K562 (cell line): ENCODE results near the gene ASAH2B. TPM values are rescaled to one million over a fixed set of nuclear protein-coding genes. Genes with fewer than 3 reads are reported as not detected.
"Not testable (repeated sequence)": the region's sequence is repeated elsewhere in the genome, so short reads cannot be mapped to it uniquely, and the experiment has no call there.

ENCODE experiments used
- ATAC-seq: fragments of 200-7000 bp; cut with Tn5 transposase; 3 replicates; pipeline ENCODE4 v1.9.1; 2020; ENCODE audit warnings: moderate library complexity
- BruUV-seq: library from RNA; stranded (reverse); fragments of 400-500 nt; replicated peaks from 2 replicates; lab custom pipeline; 2021; lab: Mats Ljungman, UMichigan
- CTCF ChIA-PET: fragments of 300-600 bp; formaldehyde crosslinking; extraction: SDS; loops from one replicate; lab custom pipeline; 2021; ENCODE audit warnings: low intra/inter-chr PET ratio; lab: Yijun Ruan, JAX
- POLR2A ChIA-PET: fragments of 300-600, 350-650 bp; sonication (Branson Sonifier 250); formaldehyde crosslinking; extraction: SDS; loops from one replicate; lab custom pipeline; 2021; ENCODE audit warnings: antibody characterized with exemption, inconsistent platforms; lab: Yijun Ruan, JAX
- DNase-seq, 4 experiments: peaks; one replicate each; pipeline versions ENCODE4 v3.0.0 to v3.0.0-alpha.2; 2011 to 2018; ENCODE audit warnings: low spot score in 3 of 4, mixed read lengths in 3 of 4; ENCODE audit errors: extremely low read depth in 1 of 4
- FAIRE-seq: peaks from 2 replicates; lab custom pipeline; 2011; peaks lifted over from hg19 to GRCh38; lab: Jason Lieb, UNC
- H2AFZ ChIP-seq: 2 replicates; pipeline ENCODE4 v1.6.0; 2011; ENCODE audit warnings: low read depth, low read length, control low read depth, inconsistent platforms
- H3K27ac ChIP-seq: fragments of 200-600 bp; 3 replicates; pipeline ENCODE4 v1.8.0; 2011; ENCODE audit warnings: low read depth, mild to moderate bottlenecking, control low read depth, inconsistent platforms, low read length, moderate library complexity, mixed read lengths; ENCODE audit errors: extremely low read depth
- H3K27me3 ChIP-seq, 2 experiments: fragments of 300-600 bp in 1 of 2; 2 replicates in 1 of 2; 3 replicates in 1 of 2; pipeline versions ENCODE4 v1.6.0 to v1.8.0; 2011; ENCODE audit warnings: inconsistent platforms in 2 of 2, low read length in 2 of 2, mild to moderate bottlenecking in 1 of 2, mixed read lengths in 1 of 2, moderate library complexity in 1 of 2; ENCODE audit not compliant: control insufficient read depth in 2 of 2, insufficient read depth in 2 of 2
- H3K36me3 ChIP-seq: fragments of 300-600 bp; 3 replicates; pipeline ENCODE4 v1.8.0; 2011; ENCODE audit warnings: mild to moderate bottlenecking, low read length, inconsistent platforms; ENCODE audit not compliant: control insufficient read depth, insufficient read depth
- H3K4me1 ChIP-seq, 2 experiments: fragments of 200-600 bp in 1 of 2; replicated peaks in 1 of 2; 2 replicates in 1 of 2; 3 replicates in 1 of 2; pipeline versions ENCODE4 v1.5.1 to v1.8.0; 2011; ENCODE audit warnings: inconsistent platforms in 2 of 2, low read length in 2 of 2, mild to moderate bottlenecking in 1 of 2, mixed read lengths in 1 of 2, moderate library complexity in 1 of 2; ENCODE audit not compliant: control insufficient read depth in 2 of 2, insufficient read depth in 2 of 2
- H3K4me2 ChIP-seq: 2 replicates; pipeline ENCODE4 v1.6.1; 2011; ENCODE audit warnings: low read length, control low read depth, inconsistent platforms, mixed read lengths; ENCODE audit not compliant: insufficient read depth
- H3K4me3 ChIP-seq: fragments of 200-600 bp; sonication (generic), shearing (Covaris generic); 2 replicates; pipeline ENCODE4 v1.5.1; 2016; ENCODE audit warnings: control low read depth, inconsistent platforms
- H3K79me2 ChIP-seq: fragments of 200-600 bp; 3 replicates; pipeline ENCODE4 v1.8.0; 2011; ENCODE audit warnings: low read length, inconsistent platforms; ENCODE audit not compliant: control insufficient read depth, insufficient read depth
- H3K9ac ChIP-seq, 2 experiments: 2 replicates each; pipeline versions ENCODE4 v1.6.0 to v1.6.1; 2011; ENCODE audit warnings: low read depth in 2 of 2, low read length in 2 of 2, control low read depth in 1 of 2, inconsistent platforms in 1 of 2, mild to moderate bottlenecking in 1 of 2, mixed read lengths in 1 of 2; ENCODE audit not compliant: insufficient read depth in 1 of 2
- H3K9me1 ChIP-seq: one replicate; pipeline ENCODE4 v1.6.0; 2011; ENCODE audit warnings: inconsistent platforms, mild to moderate bottlenecking, low read length, moderate library complexity; ENCODE audit not compliant: control insufficient read depth, insufficient read depth
- H3K9me3 ChIP-seq: replicated peaks from 2 replicates; pipeline ENCODE4 v1.5.1; 2011; ENCODE audit warnings: low read depth, low read length, inconsistent platforms; ENCODE audit not compliant: control insufficient read depth, insufficient read depth
- H4K20me1 ChIP-seq: replicated peaks from 2 replicates; pipeline ENCODE4 v1.6.1; 2011; ENCODE audit warnings: low read length, inconsistent platforms, mixed read lengths; ENCODE audit not compliant: control insufficient read depth, insufficient read depth
- RAD21 ChIP-seq, 2 experiments: fragments of 250-450 bp in 1 of 2; fragments of 450-650 bp in 1 of 2; sonication (Bioruptor Pico) in 1 of 2; formaldehyde crosslinking in 1 of 2; IDR thresholded peaks in 1 of 2; conservative IDR thresholded peaks in 1 of 2; 2 replicates each; pipeline versions ENCODE4 v1.4.0 to v1.8.0; 2020 to 2022; ENCODE audit warnings: mild to moderate bottlenecking in 2 of 2, moderate library complexity in 1 of 2
- WGBS: fragments of 100-300 bp; shearing (Covaris generic); methylation state at CpG from one replicate; pipeline ENCODE4 v1.1.6; 2016; ENCODE audit warnings: low coverage, mixed read lengths; ENCODE audit not compliant: insufficient coverage; ENCODE audit errors: missing lambda C conversion rate; 5-methylcytosine and 5-hydroxymethylcytosine counted together
- in situ Hi-C: fragments of 300-500 bp; cut with MboI; formaldehyde crosslinking; loops from 4 replicates; pipeline ENCODE4 v1.15.0; 2018; ENCODE audit warnings: inconsistent platforms, mixed read lengths
- intact Hi-C: fragments of 100-400 bp; cut with micrococcal nuclease; formaldehyde crosslinking; loops from 2 replicates; pipeline ENCODE4 v1.14.2; 2022
- polyA plus RNA-seq, 8 experiments: library from polyadenylated mRNA; depleted of rRNA in 4 of 8; stranded (reverse) in 5 of 8; unstranded in 3 of 8; fragments of >200 nt; fragmentation: Nextera tagmentation in 2 of 8; fragmentation: Illumina TruSeq in 1 of 8; extraction: Ambion mirVana in 2 of 8; extraction: Trizol in 1 of 8; gene quantifications; 2 replicates each; pipeline versions ENCODE4 v1.2.1 to v1.2.3, GENCODE V29; 2011 to 2014; ENCODE audit warnings: inconsistent platforms in 1 of 8, missing spikeins in 1 of 8
- total RNA-seq, 7 experiments: library from RNA; depleted of rRNA in 6 of 7; stranded (reverse); fragments of >200 nt in 6 of 7; fragmentation: Illumina TruSeq in 2 of 7; extraction: Trizol in 2 of 7; gene quantifications; 2 replicates each; pipeline versions ENCODE4 v1.2.1 to v1.2.3, GENCODE V29; 2011 to 2021; ENCODE audit warnings: low replicate concordance in 1 of 7
- TF ChIP-seq, protein P1 (sequence below), 3 experiments: IDR thresholded peaks in 2 of 3; conservative IDR thresholded peaks in 1 of 3; 2 replicates each; pipeline ENCODE4 v1.5.1; 2011 to 2012; ENCODE audit warnings: low read length in 3 of 3, mild to moderate bottlenecking in 3 of 3, control low read depth in 2 of 3, improper control_type of control experiment in 1 of 3, inconsistent platforms in 1 of 3, low read depth in 1 of 3, mixed read lengths in 1 of 3, moderate library complexity in 1 of 3; ENCODE audit not compliant: insufficient read depth in 2 of 3

The ASAH2B gene
- total and polyA plus RNA-seq, 9 of the 15 experiments (the other 6 are each of a cell fraction or from before 2014, with no cell fraction given): 5.0 to 18.3 (median 14.4) TPM

DNA sequence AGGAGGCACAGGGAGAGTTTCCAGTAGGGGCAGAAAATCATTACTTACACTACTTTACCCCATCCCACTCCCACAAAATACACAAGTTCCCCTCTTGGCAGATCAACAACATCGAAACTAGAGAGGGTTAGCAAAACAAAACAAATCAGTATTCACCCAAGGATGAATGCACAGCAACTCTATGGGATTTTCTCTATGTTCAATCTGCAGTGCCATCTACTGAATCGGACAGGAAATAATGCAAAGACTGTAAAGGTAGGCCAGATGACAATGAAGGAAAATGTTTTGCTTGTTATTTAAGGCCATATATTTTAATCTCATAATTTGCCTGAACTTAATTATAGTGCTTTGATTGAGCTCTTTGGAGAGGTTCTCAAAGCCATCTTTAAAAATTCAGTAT is 35.1 kb downstream of the ASAH2B start:
- not testable (repeated sequence) for FAIRE-seq
- WGBS: 0% methylated on average over 2 of the region's 2 CpGs

DNA sequence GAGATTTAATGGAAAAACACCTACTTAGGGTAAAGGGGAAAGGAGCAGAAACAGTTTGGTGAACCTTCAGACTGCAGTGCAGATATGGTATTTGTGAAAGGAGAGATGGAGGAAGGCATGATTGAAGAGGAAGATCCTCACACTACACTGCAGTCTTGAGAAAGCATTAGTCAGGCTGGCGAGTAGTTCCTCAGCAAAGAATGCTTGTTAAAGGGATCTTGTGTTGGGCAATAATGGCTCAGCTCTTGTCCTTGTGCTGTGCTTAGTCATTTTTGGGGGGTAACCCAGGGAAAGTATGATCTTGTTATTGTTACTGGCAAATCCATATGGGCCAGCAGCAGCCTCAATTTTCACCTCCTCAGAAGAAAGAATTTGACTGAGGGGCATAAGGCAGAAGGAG is 40.3 kb downstream of the ASAH2B start:
- H3K9ac ChIP-seq, H3K9me1 ChIP-seq, H3K4me3 ChIP-seq, H4K20me1 ChIP-seq, POLR2A ChIA-PET, H2AFZ ChIP-seq, H3K27ac ChIP-seq, FAIRE-seq, BruUV-seq, H3K79me2 ChIP-seq, ATAC-seq, H3K4me1 ChIP-seq, DNase-seq, H3K36me3 ChIP-seq, H3K4me2 ChIP-seq, CTCF ChIA-PET, in situ Hi-C loops, H3K9me3 ChIP-seq, H3K27me3 ChIP-seq, intact Hi-C loops: not testable (repeated sequence)
- 0% methylated on average over 1 of the region's 1 CpG for WGBS

More for the DNA sequence above, 35.1 kb downstream of the ASAH2B start:
- H3K4me2 ChIP-seq, H4K20me1 ChIP-seq, H3K27ac ChIP-seq, H3K4me1 ChIP-seq, H3K9ac ChIP-seq, BruUV-seq, H3K9me3 ChIP-seq, CTCF ChIA-PET, DNase-seq, H3K36me3 ChIP-seq, POLR2A ChIA-PET, intact Hi-C loops, H2AFZ ChIP-seq, H3K9me1 ChIP-seq, H3K27me3 ChIP-seq, H3K79me2 ChIP-seq, in situ Hi-C loops, H3K4me3 ChIP-seq: not testable (repeated sequence)
- ATAC-seq: peak; percentile 79
- TF ChIP-seq, protein P1, sequence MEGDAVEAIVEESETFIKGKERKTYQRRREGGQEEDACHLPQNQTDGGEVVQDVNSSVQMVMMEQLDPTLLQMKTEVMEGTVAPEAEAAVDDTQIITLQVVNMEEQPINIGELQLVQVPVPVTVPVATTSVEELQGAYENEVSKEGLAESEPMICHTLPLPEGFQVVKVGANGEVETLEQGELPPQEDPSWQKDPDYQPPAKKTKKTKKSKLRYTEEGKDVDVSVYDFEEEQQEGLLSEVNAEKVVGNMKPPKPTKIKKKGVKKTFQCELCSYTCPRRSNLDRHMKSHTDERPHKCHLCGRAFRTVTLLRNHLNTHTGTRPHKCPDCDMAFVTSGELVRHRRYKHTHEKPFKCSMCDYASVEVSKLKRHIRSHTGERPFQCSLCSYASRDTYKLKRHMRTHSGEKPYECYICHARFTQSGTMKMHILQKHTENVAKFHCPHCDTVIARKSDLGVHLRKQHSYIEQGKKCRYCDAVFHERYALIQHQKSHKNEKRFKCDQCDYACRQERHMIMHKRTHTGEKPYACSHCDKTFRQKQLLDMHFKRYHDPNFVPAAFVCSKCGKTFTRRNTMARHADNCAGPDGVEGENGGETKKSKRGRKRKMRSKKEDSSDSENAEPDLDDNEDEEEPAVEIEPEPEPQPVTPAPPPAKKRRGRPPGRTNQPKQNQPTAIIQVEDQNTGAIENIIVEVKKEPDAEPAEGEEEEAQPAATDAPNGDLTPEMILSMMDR (IDR thresholded peaks at IDR 0.05 in 2 of 3, conservative IDR thresholded peaks at IDR 0.05 in 1 of 3; ENCODE audit: insufficient read depth in 2 of 3, low read depth in 1 of 3, low read length in 3 of 3): 0 out of 6 replicates have a peak, but pooled peaks of 1 of the 3 experiments have one; percentile 1
- peak in 1 of 2 experiments; percentile 46; a peak in 2 of 4 replicates for TF ChIP-seq RAD21 (CRISPR knock-in tag; conservative IDR thresholded peaks at IDR 0.05 in 1 of 2, IDR thresholded peaks at IDR 0.05 in 1 of 2)

DNA sequence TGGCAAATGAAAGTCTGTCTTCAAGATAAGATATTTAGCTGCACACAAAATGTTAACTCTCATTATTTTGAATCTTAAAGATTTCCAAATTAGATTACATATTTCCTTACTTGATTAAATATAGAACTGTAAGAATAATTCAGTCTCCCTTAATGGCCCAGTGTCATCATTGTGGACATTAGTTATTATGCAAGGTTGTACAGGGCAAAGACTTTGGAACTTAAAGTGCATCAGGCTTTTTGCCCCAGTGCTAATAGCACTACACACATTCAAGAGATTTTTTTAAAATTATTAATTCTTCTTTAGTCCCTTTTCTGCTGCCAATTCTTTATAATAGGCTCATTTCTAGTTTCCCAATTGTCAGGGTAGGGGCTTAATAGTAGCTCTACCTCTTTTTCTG is 42.3 kb downstream of the ASAH2B start:
- H3K9me3 ChIP-seq, H3K4me3 ChIP-seq, H3K27ac ChIP-seq, POLR2A ChIA-PET, H2AFZ ChIP-seq, H4K20me1 ChIP-seq, CTCF ChIA-PET, ATAC-seq, H3K36me3 ChIP-seq, DNase-seq, H3K4me2 ChIP-seq, H3K27me3 ChIP-seq, intact Hi-C loops, H3K9me1 ChIP-seq, H3K4me1 ChIP-seq, in situ Hi-C loops, BruUV-seq, FAIRE-seq, H3K9ac ChIP-seq, H3K79me2 ChIP-seq: not testable (repeated sequence)
